ENCODE measurements around the gene LILRB2. TPM values are rescaled to one million over a fixed set of nuclear protein-coding genes. Genes with fewer than 3 reads are reported as not detected.

Gene LILRB2
- polyA plus RNA-seq, 3 donors, result 111 to 574 (median 172) TPM

DNA sequence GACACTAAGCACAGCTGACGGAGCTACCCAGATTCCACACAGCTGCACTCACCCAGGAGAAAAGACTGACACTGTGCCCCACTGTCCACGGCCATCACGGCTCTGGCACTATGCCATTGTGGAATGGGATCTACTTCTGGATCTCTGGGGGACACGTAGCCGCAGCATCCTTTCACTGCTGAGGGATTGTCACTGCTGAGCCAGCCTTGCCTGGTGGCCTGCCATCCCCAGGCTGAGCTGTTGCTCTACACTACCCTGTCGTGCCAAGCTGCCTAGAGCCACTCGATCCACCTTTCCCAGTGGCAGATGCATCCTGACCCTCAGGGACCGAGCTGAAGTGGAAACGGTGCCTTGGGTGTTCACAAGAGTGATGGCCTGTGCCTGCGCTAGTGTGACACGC lies 18.8 kb downstream of the LILRB2 start:
- H2AFZ ChIP-seq (ENCODE audit: insufficient read depth, low read depth, low read length, poor library complexity, severe bottlenecking), result no peak overlapping the region
- peaks cover 10 to 17% of the 10 kb centered on the region in 2 donors for H3K4me1 ChIP-seq (ENCODE audit: control insufficient read depth in 1 of 2, insufficient read depth in 2 of 2, low read length in 2 of 2)
- H3K36me3 Mint-ChIP-seq, result no peaks in the 10 kb centered on the region
- TF ChIP-seq, protein P1, sequence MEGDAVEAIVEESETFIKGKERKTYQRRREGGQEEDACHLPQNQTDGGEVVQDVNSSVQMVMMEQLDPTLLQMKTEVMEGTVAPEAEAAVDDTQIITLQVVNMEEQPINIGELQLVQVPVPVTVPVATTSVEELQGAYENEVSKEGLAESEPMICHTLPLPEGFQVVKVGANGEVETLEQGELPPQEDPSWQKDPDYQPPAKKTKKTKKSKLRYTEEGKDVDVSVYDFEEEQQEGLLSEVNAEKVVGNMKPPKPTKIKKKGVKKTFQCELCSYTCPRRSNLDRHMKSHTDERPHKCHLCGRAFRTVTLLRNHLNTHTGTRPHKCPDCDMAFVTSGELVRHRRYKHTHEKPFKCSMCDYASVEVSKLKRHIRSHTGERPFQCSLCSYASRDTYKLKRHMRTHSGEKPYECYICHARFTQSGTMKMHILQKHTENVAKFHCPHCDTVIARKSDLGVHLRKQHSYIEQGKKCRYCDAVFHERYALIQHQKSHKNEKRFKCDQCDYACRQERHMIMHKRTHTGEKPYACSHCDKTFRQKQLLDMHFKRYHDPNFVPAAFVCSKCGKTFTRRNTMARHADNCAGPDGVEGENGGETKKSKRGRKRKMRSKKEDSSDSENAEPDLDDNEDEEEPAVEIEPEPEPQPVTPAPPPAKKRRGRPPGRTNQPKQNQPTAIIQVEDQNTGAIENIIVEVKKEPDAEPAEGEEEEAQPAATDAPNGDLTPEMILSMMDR (IDR thresholded peaks at IDR 0.05), result no peak
- H3K27ac ChIP-seq (ENCODE audit: low read depth in 1 of 2, low read length in 2 of 2), result no peak overlapping the region
- peaks cover 20% of the 10 kb centered on the region for H3K4me1 Mint-ChIP-seq
- H3K27me3 Mint-ChIP-seq (ENCODE audit: low read depth in 3 of 3), result peaks cover 1 to 6% (median 5%) of the 10 kb centered on the region in 3 donors
- H3K27me3 ChIP-seq (ENCODE audit: control insufficient read depth in 2 of 2, insufficient read depth in 2 of 2, low read length in 2 of 2), result no peaks in the 10 kb centered on the region
- no peak overlapping the region for H3K4me2 ChIP-seq (replicated peaks; ENCODE audit: extremely low read depth, low read length, poor library complexity, severe bottlenecking)
- no peaks in the 10 kb centered on the region for H4K20me1 ChIP-seq (ENCODE audit: insufficient read depth, low read length)
- intact Hi-C loops (cut with micrococcal nuclease), result loop anchor here in 1 of 2 donors (10.0 kb wide), 1 partner anchor 53 kb away; the partner anchor contains the start of gene LILRA5
- no peak overlapping the region for H3K27ac Mint-ChIP-seq
- no peaks in the 10 kb centered on the region for H3K36me3 ChIP-seq (replicated peaks in 1 of 2; ENCODE audit: control insufficient read depth in 1 of 2, insufficient read depth in 2 of 2, low read length in 2 of 2)
- no peaks in the 10 kb centered on the region for H3K9me3 Mint-ChIP-seq
- WGBS (ENCODE audit: insufficient coverage), result 94% methylated on average over 8 of the region's 11 CpGs
- no peak overlapping the region for H3K4me3 Mint-ChIP-seq
- DNase-seq, result no peak
- H3K9ac ChIP-seq (ENCODE audit: insufficient read depth, low read length, poor library complexity, severe bottlenecking), result no peak overlapping the region
- H3K79me2 ChIP-seq (ENCODE audit: insufficient read depth, low read length), result no peaks in the 10 kb centered on the region
- H3K4me3 ChIP-seq (replicated peaks in 1 of 3; ENCODE audit: low read depth in 2 of 3, low read length in 3 of 3), result no peak overlapping the region
- no peaks in the 10 kb centered on the region for H3K9me3 ChIP-seq (replicated peaks in 1 of 2; ENCODE audit: control insufficient read depth in 1 of 2, insufficient read depth in 1 of 2, low read length in 2 of 2)

- peaks cover 0 to 5% of the 10 kb centered on the region in 2 donors for H3K27me3 ChIP-seq (ENCODE audit: control insufficient read depth in 2 of 2, insufficient read depth in 2 of 2, low read length in 2 of 2)
- 59% methylated on average over 5 of the region's 9 CpGs for WGBS (ENCODE audit: insufficient coverage)
- intact Hi-C loops (cut with micrococcal nuclease), result loop anchor here in 1 of 2 donors (5.0 kb wide), 1 partner anchor 35 kb away; no protein-coding TSS in a partner anchor
Observed at GRCh38 chr19:54257116-54257480, 23.8 kb downstream of the LILRB2 start, which contains the start of gene LILRB5. Gene LILRB5, minus strand, starts transcription at chr19:54257273. Its CDS starts 80 bp downstream, at chr19:54257193.

More at GRCh38 chr19:54257116-54257480, 23.8 kb downstream of the LILRB2 start, which contains the start of gene LILRB5:
- no peaks in the 10 kb centered on the region for H3K9me3 Mint-ChIP-seq
- no peaks in the 10 kb centered on the region for H3K9me3 ChIP-seq (replicated peaks in 1 of 2; ENCODE audit: control insufficient read depth in 1 of 2, insufficient read depth in 1 of 2, low read length in 2 of 2)
- no peak for DNase-seq
- H3K36me3 ChIP-seq (replicated peaks in 1 of 2; ENCODE audit: control insufficient read depth in 1 of 2, insufficient read depth in 2 of 2, low read length in 2 of 2), result no peaks in the 10 kb centered on the region
- TF ChIP-seq, protein P1 (IDR thresholded peaks at IDR 0.05), result no peak
- no peak within 1 kb of the TSS for H3K4me2 ChIP-seq (replicated peaks; ENCODE audit: extremely low read depth, low read length, poor library complexity, severe bottlenecking)
- peaks cover 16 to 18% (median 18%) of the 10 kb centered on the region in 3 donors for H3K27me3 Mint-ChIP-seq (ENCODE audit: low read depth in 3 of 3)
- H3K27ac Mint-ChIP-seq, result peak within 1 kb of the TSS in 3 of 7 donors; percentile 7 to 70 (median 8)
- H3K4me1 ChIP-seq (ENCODE audit: control insufficient read depth in 1 of 2, insufficient read depth in 2 of 2, low read length in 2 of 2), result peaks cover 10 to 22% of the 10 kb centered on the region in 2 donors
- H2AFZ ChIP-seq (ENCODE audit: insufficient read depth, low read depth, low read length, poor library complexity, severe bottlenecking), result peak within 1 kb of the TSS; percentile 35
- H3K36me3 Mint-ChIP-seq, result no peaks in the 10 kb centered on the region
- H3K79me2 ChIP-seq (ENCODE audit: insufficient read depth, low read length), result no peaks in the 10 kb centered on the region
- peaks cover 20% of the 10 kb centered on the region for H3K4me1 Mint-ChIP-seq
- no peak within 1 kb of the TSS for H3K9ac ChIP-seq (ENCODE audit: insufficient read depth, low read length, poor library complexity, severe bottlenecking)
- H3K4me3 ChIP-seq (replicated peaks in 1 of 3; ENCODE audit: low read depth in 2 of 3, low read length in 3 of 3), result no peak within 1 kb of the TSS
- no peak within 1 kb of the TSS for H3K27ac ChIP-seq (ENCODE audit: low read depth in 1 of 2, low read length in 2 of 2)
- H4K20me1 ChIP-seq (ENCODE audit: insufficient read depth, low read length), result no peaks in the 10 kb centered on the region
- H3K4me3 Mint-ChIP-seq, result peak within 1 kb of the TSS in 1 of 2 donors; percentile 52
